BJ (cell line): Measurements from ENCODE around the gene RHOU. TPM values are rescaled to one million over a fixed set of nuclear protein-coding genes. Genes with fewer than 3 reads are reported as not detected.

Source experiments
- CTCF ChIA-PET: fragments of 350-600 bp; formaldehyde crosslinking; extraction: SDS; loops from one replicate; lab custom pipeline; 2021; ENCODE audit warnings: antibody characterized with exemption, inconsistent platforms; lab: Yijun Ruan, JAX
- POLR2A ChIA-PET: fragments of 300-600 bp; sonication (Branson Sonifier 250); formaldehyde crosslinking; extraction: SDS; loops from one replicate; lab custom pipeline; 2021; ENCODE audit warnings: antibody characterized with exemption; lab: Charles Lee
- DNase-seq: peaks from one replicate; pipeline ENCODE4 v3.0.0-alpha.2; 2011; ENCODE audit warnings: low read depth
- H3K27me3 ChIP-seq: 2 replicates; pipeline ENCODE4 v1.6.0; 2011; ENCODE audit warnings: low read length; ENCODE audit not compliant: control insufficient read depth, insufficient read depth
- H3K36me3 ChIP-seq: 2 replicates; pipeline ENCODE4 v1.5.1; 2011; ENCODE audit warnings: low read length; ENCODE audit not compliant: control insufficient read depth, insufficient read depth
- H3K4me3 ChIP-seq: 2 replicates; pipeline ENCODE4 v1.5.1; 2011; ENCODE audit warnings: low read depth, mild to moderate bottlenecking, control low read depth, low read length
- polyA plus RNA-seq: library from polyadenylated mRNA; depleted of rRNA; stranded (reverse); fragments of >200 nt; gene quantifications from 2 replicates; pipeline ENCODE4 v1.2.3, GENCODE V29; 2011
- TF ChIP-seq, protein P1 (sequence below): IDR thresholded peaks from 2 replicates; pipeline ENCODE4 v1.5.1; 2011; ENCODE audit warnings: low read depth, mild to moderate bottlenecking, control low read depth, inconsistent platforms, low read length, moderate library complexity; ENCODE audit not compliant: insufficient read depth

The RHOU gene
- polyA plus RNA-seq, 1 experiment = 0.42 TPM

DNA sequence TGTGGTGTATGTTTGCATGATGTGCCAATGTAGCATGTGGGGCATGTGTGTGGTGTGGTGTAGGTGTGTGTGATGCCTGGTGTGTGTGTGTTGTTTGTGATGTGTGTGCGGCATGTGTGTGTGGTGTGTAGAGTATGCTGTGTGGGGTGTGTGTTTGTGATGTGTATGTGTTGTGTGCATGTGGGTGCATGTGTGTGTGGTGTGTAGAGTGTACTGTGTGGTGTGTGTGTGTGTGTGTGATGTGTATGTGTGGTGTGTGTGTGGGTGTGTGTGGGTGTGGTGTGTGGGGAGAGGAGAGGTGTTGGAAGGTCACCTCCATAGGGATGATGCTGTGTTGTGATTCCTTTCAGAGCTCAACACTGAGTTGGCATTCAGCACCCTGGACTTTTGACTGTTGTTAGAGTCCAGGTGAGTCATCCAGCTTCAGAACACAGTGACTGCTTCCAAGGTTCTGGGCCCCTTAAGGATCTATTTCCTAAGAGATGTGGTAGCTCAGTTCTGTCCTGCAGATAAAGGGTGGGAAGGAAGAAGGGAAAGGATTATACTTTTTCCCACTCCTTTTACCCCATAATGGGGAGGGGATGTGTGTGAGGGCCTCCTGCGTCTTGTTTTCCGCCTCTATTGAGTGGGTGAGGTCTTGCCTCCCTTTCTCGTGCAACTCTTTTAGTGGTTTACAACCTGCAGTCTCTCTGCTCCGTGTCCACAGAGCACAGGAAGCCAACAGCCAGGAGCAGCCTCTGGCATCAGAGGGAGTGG is 47.6 kb downstream of the RHOU start:
- Histone ChIP-seq H3K4me3 (no peak overlapping the region), H3K36me3 (no peaks in the 10 kb centered on the region), H3K27me3 (0 out of 2 replicates have a peak, but pooled peaks cover 2% of the 10 kb centered on the region)
- ChIA-PET POLR2A (no interaction called here), CTCF (no interaction called here)
- TF ChIP-seq, protein P1, sequence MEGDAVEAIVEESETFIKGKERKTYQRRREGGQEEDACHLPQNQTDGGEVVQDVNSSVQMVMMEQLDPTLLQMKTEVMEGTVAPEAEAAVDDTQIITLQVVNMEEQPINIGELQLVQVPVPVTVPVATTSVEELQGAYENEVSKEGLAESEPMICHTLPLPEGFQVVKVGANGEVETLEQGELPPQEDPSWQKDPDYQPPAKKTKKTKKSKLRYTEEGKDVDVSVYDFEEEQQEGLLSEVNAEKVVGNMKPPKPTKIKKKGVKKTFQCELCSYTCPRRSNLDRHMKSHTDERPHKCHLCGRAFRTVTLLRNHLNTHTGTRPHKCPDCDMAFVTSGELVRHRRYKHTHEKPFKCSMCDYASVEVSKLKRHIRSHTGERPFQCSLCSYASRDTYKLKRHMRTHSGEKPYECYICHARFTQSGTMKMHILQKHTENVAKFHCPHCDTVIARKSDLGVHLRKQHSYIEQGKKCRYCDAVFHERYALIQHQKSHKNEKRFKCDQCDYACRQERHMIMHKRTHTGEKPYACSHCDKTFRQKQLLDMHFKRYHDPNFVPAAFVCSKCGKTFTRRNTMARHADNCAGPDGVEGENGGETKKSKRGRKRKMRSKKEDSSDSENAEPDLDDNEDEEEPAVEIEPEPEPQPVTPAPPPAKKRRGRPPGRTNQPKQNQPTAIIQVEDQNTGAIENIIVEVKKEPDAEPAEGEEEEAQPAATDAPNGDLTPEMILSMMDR = no peak
- DNase-seq = no peak

DNA sequence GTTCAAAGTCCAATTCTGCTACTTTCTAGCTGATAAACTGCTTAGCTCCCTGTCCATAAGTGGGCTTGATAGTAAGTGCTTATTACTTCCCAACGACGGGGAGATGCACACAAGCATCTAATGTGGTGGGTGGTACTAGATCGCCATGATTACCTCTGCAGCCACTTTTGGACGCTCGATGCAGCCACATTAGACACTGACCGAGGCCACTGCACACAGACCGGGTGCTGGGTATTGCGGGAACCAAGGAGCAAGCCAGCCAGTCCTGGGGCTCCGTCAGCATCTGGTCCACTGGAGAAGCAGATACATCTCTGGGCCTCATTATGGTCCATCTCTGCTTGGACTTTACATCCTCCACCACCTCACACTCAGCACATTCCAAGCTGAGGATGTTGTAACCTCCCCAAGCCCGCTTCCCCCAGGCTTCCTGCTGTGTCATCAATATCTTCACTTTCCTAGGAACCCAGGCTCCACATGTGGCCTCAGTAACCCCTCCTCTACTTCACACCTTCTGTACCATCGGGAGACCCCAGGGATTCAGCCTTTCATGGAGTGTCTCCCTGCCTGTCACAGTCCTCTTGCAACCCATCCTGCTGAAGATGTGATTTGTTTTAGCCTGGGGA is 48.2 kb downstream of the RHOU start:
- Histone ChIP-seq H3K27me3 (0 out of 2 replicates have a peak, but pooled peaks cover 2% of the 10 kb centered on the region), H3K4me3 (no peak overlapping the region), H3K36me3 (no peaks in the 10 kb centered on the region)
- TF ChIP-seq, protein P1 = no peak
- ChIA-PET CTCF (interaction anchor here (0.6 kb wide), 1 partner anchor 10 kb away, joined by 3 read pairs; no protein-coding TSS in a partner anchor), POLR2A (no interaction called here)
- DNase-seq = no peak

DNA sequence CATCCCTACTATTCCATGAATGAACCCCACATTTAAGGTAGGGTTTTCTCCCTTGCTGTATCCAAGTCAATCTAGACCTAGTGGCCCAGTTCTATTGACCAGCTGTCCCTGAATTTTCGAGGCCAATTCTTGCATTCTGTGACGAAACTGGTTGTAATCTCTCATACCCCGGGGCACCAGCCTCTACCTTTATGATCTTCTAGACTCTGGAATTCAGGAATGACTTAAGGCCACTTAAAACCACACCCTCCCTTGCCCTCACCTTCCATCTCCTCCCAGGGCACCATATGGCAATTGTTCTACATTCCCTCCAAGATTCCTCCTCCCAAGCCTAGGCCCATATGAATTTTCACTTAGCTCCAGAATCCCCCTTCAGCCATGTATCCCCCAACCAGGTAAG is 48.9 kb downstream of the RHOU start:
- Histone ChIP-seq H3K36me3 (no peaks in the 10 kb centered on the region), H3K27me3 (0 out of 2 replicates have a peak, but pooled peaks cover 2% of the 10 kb centered on the region), H3K4me3 (no peak overlapping the region)
- TF ChIP-seq, protein P1 = no peak
- ChIA-PET POLR2A (no interaction called here), CTCF (interaction anchor here (0.6 kb wide), 1 partner anchor 9 kb away, joined by 3 read pairs; no protein-coding TSS in a partner anchor)
- DNase-seq = no peak

DNA sequence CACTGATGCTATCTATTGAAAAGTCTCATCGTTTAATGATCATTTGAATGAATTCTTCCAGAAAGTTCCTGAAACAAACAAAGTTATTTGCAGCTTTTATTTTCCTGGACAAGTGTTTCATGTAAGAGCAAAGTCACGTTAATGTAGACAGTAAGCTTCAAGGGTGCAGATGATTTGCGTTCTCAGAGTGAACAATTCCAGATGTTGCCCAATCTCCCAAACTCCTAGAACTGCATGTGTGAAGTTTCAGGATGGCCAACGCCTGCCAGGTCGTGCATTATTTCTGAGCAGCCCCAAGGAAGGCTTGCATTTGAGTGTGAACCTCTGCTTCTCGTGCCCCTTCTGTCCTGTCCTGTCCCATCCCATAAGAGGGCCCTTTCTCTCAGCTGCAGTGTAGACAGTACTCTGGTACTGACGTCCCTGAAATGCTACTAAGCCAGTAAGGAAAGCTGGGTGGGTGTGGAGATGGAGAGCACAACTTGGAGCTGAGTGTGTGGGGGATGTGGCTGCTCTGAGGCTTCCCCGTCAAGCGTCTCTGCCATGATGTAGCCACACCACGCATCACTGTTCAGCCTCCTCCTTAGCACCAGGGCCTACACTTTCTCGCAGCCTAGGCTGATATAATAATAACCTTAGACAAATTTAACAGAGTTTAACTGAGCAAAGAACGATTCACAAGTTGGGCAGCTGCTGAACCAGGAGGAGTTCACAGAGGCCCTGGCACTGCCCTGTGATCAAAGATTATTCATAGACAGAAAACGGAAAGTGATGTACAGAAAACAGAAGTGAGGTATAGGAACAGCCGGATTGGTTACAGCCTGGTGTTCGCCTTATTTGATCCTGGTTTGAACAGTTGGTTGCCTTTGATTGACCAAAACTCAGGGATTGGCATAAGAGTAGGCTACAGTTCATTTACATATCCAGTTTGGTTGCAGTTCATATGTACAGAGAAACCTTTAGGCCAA is 50.4 kb downstream of the RHOU start:
- H3K36me3 ChIP-seq = no peaks in the 10 kb centered on the region
- 0 out of 2 replicates have a peak, but pooled peaks cover 2% of the 10 kb centered on the region for H3K27me3 ChIP-seq
- POLR2A ChIA-PET = no interaction called here
- no peak overlapping the region for H3K4me3 ChIP-seq
- CTCF ChIA-PET = no interaction called here
- no peak for DNase-seq
- TF ChIP-seq, protein P1 = no peak
